Right hindlimb (tissue), 1 donor: Measurements from ENCODE around the gene MYCN.
"Not testable (repeated sequence)": the region's sequence is repeated elsewhere in the genome, so short reads cannot be mapped to it uniquely, and the experiment has no call there.

Source experiments
- DNase-seq: peaks from one replicate; pipeline ENCODE4 v3.0.0-alpha.2; 2018

Gene MYCN

DNA sequence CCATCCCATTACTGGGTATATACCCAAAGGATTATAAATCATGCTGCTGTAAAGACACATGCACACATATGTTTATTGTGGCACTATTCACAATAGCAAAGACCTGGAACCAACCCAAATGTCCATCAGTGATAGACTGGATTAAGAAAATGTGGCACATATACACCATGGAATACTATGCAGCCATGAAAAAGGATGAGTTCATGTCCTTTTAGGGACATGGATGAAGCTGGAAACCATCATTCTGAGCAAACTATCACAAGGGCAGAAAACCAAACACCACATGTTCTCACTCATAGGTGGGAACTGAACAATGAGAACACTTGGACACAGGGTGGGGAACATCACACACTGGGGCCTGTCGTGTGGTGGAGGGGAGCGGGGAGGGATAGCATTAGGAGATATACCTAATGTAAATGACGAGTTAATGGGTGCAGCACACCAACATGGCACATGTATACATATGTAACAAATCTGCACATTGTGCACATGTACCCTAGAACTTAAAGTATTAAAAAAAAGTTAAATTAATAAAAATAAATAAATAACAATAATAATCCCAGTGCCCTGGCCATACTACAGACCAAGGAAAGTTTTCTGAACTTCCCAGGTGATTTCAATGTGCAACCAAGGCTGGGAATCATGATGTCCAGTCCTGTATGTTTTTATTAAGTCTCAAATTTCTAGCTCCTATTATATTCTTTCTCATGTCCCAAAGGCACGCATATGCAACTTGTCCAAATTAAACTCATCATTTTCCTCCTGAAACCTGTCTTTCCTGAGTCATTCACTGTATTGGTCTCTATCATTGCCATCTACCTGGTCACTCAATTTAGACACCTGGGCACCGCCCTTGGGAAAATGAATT lies 23.0 kb downstream of the MYCN start:
- DNase-seq, result not testable (repeated sequence)

DNA sequence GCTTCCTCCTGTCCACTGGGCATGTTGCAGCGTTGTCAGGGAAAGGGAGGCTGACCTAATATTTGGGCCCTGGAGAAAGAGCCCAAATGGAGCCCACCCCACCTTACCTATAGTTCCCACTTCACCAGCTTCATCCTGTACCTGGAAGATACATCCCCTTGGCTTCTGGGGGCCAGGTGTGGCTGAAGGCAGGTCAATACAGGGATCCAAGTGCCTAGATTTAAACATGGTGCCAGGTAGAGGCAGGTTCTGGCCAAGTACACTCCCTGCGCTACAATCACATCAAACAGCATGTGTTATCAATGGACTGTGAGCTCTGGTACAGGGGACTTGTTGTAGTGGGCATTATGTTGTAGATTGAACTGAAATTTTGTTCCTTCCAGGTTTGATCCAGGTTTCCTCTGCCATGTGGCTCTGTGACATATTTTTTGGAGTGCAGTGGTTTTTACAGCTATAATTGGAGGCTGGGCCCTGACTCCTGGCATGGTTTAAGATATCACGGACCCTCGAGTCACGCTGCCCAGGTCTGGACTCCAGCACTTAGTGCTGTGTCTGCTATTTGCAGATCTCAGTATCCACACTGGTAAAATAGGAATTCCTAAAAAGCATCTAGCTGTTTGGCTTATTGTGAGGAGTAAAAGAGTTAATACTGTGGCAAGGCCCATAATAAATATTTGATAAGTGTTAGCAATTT lies 23.8 kb downstream of the MYCN start:
- DNase-seq, result no peak

DNA sequence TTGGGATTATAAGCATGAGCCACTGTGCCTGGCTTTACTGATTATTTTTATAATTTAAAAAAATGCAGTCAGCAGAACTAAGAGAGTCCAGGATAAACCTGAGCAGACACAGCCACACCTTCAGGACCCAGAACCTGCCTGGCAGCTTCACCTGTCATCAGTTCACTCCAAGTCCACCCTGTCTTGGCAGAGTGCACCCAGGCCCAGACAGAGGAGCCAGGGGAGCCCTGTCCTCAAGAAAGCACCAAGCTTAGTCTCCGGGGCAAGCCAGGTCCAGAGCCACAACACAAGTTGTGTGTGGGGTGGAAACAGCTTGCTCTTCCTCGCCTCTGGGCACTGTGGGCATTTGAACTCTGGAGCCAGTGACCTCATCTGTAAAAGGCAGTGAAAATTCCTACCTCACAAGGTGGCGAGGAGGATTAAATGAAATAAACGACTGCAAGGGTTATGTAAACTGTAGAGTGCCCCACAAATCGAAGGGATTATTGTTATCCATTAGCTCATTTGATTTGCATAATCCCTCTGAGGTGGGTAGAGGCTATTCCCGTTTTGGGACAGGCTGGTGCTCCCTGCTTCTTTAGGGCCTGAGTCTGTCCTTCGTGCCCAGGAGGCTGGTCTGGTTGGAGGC lies 24.7 kb downstream of the MYCN start:
- DNase-seq, result no peak

DNA sequence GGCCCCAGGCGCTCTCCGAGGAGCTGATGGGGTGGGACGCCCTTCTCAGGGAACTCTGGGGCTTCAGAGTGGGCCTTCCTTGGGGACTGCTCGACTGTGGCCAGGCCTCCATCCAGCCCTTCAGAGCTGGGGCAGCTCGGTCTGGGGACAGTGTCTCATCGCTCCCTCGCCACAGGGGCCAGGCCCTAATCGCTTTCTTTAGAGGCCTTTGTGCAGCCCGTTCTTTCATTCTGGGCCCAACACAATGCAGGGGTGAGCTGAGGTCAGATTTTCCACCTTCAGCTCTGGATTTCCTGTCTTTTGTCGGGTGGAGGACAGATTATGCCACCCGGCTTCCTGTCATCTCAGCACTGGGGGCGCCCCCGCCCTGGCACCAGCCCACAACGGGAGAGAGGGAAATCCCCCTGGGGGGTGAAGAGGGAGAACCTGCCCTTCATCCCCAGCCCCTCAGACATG lies 25.2 kb downstream of the MYCN start:
- DNase-seq, result no peak

DNA sequence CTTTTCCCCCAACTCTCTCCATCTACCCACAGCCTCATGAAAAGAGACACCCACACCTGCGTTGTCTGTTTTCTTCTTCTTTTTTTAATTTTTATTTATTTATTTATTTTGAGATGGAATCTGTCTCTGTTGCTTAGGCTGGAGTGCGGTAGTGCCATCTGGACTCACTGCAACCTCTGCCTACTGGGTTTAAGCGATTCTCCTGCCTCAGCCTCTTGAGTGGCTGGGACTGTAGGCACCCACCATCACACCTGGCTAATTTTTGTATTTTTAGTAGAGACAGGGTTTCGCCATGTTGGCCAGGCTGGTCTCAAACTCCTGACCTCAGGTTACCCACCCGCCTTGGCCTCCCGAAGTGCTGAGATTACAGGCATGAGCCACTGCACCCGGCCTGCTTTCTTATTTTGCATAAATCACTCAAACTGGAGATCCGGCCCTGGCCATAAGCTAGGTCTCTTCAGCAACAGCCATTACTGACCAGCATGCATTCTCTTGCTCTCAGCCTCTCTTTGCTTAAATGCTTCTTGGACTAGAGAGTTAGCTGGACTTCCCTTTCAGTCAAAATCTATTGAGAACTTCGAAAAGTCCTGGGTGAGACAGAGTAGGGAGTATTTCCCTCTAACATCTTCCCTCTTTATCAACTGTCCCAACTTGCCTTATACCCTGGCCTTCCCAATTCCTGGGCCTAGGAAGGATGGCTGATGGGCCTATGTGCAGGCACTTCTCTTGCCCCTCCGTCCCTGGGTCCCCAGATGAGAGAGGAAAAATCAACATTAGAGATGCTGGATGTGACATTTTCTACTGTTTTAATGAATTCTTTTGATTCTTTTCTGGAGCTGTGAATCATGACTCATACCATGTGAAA lies 27.3 kb downstream of the MYCN start:
- DNase-seq, result no peak

DNA sequence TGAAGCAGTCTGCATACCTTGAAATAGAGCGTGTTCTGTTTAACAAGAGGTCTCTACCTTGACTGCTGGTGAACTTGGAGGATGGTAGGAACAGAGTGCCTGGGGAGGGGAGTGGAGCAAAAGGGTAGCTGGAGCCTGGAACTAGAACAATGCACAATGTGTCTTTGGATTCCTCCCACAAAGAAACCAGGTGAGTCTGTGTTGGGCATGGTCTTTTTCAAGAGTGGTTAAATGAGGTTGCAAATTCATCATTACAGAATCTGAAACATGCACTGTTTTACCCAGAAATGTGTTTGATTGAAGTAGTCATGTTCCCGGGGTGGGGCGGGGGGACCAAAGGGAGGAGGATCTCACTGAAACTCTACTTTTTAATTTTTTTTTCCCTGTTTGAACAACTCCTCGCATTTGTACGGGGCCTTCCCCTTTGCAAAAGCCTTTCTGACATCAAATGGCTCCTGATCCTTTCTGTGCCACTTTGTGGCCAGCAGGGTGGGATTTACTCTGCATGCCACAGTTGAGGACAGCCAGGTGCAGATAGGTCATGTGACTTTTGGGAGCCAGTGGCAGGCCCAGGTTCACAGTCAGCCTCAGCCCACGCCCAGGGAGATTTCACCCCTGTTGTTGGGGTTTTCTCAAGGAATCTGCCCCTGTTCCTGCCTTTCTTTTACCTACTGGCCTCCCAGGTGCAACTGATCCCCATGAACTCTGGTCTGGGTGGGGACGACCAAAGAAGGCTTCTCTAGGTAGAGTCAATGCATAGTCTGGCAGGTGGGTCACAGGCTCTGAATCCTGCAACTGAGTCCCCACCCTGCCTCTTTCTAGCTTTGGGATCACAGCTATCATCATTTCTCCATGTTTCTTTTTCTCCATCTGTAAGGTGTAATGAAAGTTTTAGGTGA lies 28.2 kb downstream of the MYCN start:
- DNase-seq, result no peak

DNA sequence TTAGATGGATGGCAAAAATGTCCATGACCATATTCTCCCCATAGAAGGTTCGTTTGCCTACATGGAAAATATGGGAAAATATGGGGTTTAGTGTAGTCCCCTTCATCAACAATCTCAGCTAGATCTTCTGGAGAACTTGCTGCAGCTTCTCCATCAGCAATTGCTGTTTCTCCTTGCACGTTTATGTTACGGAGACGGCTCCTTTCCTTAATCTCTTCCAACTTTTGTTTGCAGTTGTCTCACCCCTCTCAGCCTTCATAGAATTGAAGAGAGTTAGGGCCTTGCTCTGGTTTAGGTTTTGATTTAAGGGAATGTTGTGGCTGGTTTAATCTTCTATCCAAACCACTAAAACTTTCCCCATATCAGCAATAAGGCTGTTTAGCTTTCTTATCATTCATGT lies 28.9 kb downstream of the MYCN start:
- DNase-seq, result no peak

DNA sequence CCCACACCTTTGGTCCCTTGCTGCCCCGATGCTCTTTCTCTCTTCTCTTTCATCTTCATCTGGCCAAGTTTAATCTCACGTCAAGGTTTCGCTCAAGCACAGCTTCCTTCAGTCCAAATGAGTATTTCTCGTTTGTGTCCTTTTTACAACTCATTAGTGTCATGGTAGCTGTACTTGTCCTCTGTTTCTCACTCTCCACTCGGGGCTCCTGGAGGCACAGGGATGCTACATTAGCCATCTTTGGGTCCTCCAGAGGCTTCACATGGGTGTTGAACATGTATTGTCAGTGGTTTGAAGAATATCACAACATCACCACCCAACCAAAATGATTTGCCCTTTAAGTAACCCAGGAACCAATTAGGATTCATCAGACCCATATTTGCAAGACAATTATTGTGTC lies 30.4 kb downstream of the MYCN start:
- no peak for DNase-seq

DNA sequence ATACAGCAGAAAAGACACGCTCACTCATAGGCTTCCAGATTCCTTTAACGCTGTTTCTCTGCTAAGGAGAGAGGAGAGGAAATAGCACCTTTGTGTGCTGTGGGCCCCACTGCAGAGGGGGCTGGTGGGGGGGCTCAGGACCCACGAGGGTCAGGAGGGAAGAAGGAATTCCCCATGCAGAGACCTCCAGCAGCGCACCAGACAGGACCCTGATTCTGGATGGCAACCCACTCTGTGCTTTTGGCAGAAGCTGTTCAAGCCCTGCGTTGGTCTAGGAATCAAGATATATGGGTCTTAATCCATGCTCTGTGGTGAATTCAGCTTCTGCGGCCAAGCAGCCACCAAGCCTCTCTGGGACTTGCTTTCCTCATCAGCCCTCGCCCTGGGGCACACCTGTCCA lies 31.0 kb downstream of the MYCN start:
- DNase-seq, result no peak

DNA sequence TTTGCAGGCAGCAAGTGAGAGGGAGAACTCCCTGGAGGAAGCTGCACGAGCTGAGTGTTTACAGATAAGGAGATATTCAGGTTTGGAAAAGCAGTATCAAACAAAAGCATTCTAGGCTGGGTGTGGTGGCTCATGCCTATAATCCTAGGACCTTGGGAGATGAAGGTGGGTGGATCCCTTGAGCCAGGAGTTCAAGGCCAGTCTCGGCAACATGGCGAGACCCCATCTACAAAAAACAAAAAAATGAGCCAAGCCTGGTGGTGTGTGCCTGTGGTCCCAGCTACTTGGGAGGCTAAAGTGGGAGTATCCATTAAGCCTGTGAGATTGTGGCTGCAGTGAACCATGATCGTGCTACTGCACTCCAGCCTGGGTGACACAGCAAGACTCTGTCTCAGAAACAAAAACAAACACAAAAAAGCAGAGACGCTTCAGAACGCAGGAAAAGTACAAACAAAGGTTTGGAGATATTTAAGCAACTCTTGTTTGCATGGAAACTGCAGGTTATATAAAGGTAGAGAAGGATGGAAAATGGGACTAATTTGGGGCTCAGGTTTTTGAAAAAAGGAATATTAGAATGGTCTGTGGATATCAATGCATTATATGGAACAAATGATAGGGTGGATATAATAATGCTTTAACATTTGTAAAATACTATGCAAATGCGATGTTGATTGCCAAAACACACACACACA lies 31.6 kb downstream of the MYCN start:
- DNase-seq, result no peak

DNA sequence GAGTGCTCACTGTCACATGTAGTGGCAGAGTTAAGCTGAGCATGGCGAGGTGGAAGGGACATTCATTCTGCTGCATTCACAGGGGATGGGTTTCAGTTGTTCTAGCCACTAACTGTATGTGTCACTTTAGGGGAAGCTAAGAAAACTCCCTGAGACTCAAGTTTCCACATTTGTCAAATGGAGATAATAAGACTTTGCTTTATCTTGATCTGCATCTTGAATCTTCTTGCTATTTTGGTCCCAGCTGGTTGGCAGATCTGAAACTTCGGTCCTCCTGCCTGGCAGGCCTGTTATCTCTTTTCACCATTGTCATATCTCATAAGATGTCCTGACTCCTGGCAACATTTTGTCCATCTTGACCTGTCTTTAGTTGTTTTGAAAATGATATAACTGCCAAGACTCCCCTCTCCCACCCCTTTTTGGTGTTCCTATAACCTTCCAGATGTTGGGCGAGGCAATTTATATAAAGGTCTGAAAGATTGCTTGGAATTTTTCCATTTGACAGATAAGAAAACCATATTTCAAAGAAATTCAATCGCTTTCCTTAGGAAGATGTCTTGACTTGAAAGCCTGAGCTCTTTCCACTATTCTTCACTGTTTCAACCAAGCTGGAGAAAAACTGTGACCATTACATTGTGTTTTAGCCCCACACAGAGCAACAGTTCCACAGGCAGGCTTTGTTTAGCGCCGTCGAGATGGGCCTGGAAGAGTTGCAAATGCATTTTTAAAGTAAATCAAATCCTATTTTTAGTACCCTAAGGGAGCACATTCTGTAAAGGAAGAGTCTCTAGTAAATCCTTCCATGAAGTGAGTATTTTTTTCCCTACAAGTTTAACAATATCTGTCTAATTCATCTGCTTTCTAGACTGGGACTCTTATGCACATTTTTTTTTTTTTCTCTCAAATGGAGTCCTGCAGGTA lies 33.4 kb downstream of the MYCN start:
- no peak for DNase-seq

DNA sequence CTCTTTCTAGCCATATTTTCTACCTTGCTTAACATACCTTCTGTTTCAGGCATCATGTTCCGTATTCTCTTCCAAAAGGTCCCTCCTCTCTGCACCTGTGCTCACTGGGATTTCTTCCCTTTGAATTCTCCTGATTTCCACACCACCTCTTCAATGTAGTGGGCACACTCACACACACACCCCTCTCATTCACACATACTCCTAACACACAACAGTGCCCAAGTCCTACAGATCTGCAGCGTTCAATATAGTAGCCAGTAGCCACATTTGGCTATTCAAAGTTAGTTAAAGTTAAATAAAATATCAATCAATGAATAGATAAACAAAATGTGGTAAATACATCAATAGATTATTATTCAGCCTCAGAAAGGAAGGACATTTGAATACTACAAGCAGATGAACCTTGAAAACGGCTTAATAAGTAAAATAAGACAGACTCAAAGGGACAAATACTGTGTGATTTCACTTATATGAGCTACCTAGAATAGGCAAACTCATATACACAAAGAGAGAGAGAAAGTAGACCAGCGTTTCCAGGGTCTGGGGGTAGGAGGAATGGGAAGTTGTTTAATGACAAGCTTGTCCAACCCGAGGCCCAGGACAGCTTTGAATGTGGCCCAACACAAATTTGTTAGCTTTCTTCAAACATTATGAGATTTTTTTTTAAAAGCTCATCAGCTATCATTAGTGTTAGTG lies 34.4 kb downstream of the MYCN start:
- no peak for DNase-seq

DNA sequence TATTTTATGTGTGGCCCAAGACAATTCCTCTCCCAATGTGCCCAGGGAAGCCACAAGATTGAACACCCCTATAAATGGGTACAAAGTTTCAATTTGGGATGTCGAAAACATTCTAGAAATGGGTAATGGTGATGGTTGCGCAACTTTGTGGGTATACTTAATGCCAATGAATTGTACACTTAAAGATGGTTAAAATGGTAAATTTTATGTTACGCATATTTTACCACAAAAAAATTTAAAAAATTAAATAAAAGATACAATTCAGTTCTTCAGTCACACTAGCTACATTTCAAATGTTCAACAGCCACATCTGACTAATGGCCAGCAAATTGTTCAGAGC lies 34.9 kb downstream of the MYCN start:
- no peak for DNase-seq

DNA sequence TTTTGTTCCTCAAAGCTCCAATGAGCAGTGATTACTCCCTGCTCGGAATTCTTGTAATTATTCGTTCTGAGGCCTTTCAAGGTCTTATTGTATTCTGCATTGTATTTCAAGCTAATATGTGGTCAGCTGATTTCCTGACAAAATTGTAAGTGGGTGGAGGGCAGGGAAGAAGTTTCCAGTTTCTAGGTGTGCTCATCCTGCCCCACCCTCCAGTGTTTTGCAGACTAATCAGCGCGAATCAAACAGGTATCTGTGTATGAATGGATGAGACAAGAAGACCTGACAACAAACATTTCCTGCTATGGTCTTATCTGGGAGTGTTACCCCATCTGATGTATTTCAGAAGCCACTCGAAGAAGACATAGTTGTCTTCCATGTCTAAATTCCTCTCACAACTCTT lies 35.3 kb downstream of the MYCN start:
- DNase-seq, result no peak

DNA sequence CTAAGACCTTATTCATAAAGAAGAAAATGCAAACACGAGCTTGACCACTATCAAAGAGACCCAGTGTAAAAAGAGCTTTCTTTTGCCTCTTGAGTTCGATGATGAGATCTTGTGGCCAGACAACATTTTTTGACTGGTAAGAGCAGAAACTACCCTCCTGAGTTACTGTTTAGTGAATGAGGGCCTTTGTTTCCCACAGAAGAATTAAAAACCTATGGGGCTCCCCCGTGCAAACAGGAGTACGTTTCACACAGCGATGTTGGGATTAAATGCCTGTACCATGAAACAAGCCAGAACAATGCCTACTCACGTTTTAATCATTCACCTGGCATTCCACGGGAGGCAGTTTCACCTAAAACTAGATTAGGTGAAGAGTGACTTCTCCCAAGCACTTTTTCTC lies 36.0 kb downstream of the MYCN start:
- DNase-seq, result no peak

DNA sequence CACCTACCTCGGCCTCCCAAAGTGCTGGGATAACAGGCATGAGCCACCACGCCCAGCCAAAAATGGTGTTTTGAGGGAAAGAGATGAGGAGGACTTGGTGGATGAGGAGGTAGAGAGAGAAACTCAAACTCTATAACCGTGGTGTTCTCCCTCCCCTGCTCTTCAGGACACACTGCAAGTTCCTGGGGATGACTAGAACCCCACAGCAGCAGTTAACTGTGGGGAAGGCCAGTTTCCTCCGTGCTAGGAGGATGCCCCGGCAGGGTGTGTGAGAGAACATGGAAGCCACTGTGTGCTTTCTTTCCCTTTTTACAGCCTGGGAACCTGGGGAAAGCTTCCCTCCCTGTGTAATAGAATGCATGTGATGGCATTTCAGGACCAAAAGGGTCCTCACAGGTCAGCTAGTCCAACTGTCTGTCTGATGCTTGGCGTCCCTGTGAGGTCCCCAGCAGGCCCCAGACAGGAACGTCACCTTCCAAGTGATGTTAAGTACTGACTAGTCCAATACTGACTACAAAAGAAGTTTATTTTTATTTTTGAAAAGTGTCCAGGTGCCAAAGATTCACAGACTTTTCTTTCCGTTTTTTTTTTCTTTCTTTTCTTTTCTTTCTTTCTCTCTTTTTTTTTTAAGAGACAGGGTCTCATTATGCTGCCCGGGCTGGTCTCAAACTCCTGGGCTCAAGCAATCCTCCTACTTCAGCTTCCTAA lies 38.9 kb downstream of the MYCN start:
- no peak for DNase-seq

DNA sequence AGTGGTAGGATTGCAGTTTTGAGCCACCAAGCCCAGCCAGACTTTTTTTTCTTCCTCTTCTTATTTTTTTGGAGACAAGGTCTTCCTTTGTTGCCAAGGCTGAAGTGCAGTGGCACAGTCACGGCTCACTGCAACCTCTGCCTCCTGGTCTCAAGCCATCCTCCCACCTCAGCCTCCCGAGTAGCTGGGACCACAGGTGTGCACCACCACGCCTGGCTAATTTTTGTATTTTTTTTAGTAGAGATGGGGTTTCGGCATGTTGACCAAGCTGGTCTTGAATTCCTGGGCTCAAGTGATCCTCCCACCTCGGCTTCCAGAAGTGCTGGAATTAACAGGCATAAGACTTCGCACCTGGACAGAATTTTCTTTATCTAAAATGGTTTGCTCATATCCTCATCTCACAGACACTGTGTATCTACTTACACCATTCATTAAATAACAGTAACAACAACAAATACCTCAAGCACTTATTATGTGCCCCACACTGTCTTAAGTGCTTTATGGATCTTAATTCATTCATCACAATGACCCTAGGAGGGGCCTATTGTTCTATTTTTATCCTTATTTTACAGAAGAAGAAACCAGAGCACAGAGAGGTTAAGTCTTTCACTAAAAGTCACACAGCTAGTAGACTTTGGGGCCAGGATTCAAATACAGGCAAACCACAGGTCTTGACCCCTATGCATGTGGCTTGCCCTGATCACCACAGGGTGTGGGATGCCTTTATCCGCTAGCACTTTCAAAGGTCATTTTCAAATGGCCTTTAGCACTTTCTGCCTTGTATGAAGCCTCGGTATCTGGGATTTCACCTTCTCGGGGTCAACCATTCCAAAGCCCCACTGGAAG lies 39.6 kb downstream of the MYCN start:
- DNase-seq, result no peak

DNA sequence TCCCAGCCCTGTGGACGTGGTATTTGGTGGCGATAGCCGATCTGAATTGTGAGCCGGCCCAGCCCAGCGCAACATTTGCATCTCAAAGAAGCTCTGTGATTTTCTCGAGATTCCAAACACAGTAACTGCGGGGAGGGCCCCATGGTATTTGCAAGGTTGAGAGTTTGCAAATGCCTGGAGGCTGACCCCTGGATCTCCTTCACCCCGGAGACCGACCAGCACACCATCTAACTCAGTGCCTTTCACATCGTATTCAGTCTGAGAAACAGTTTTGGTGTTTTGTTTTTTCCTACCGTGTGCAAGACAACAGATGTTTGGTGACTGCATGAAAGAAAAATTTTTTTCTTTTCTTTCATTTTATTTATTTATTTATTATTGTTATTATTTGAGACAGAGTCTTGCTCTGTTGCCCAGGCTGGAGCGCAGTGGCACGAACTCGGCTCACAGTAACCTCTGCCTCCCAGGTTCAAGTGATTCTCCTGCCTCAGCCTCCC lies 40.3 kb downstream of the MYCN start:
- DNase-seq, result no peak
